Pancreas (tissue), 10 donors: ENCODE results near the gene CFAP298. TPM values are rescaled to one million over a fixed set of nuclear protein-coding genes. Genes with fewer than 3 reads are reported as not detected.
"Not testable (repeated sequence)": the region's sequence is repeated elsewhere in the genome, so short reads cannot be mapped to it uniquely, and the experiment has no call there.

Experiments used
- ATAC-seq, 4 donors: fragments of 200-7000 bp; cut with Tn5 transposase; one replicate each; pipeline versions ENCODE4 v1.8.0 to v1.9.1; 2020; ENCODE audit warnings: mild to moderate bottlenecking in 4 of 4, moderate library complexity in 4 of 4
- DNase-seq, 6 donors: peaks; one replicate each; pipeline ENCODE4 v3.0.0-alpha.2; 2020
- FAIRE-seq: peaks from 2 replicates; lab custom pipeline; 2012; peaks lifted over from hg19 to GRCh38; lab: Jason Lieb, UNC
- H3K27ac ChIP-seq, 4 donors: fragments of 200-600 bp; sonication (generic); 1 replicate in 3 of 4; 2 replicates in 1 of 4; pipeline versions ENCODE4 v1.5.0 to v1.8.0; 2020
- H3K27me3 ChIP-seq, 4 donors: fragments of 200-600 bp; one replicate each; pipeline ENCODE4 v1.8.0; 2021
- H3K36me3 ChIP-seq, 3 donors: fragments of 200-600 bp; sonication (generic) in 1 of 3; one replicate each; pipeline versions ENCODE4 v1.5.0 to v1.8.0; 2020 to 2021
- H3K4me1 ChIP-seq, 3 donors: fragments of 200-600 bp; one replicate each; pipeline ENCODE4 v1.8.0; 2021
- H3K4me3 ChIP-seq, 4 donors: fragments of 200-600 bp; sonication (generic) in 2 of 4; one replicate each; pipeline versions ENCODE4 v1.5.0 to v1.8.0; 2020 to 2021
- H3K9me3 ChIP-seq, 4 donors: fragments of 200-600 bp; one replicate each; pipeline ENCODE4 v1.8.0; 2021
- WGBS, 2 donors: extraction: QIAGEN DNeasy Blood & Tissue Kit; methylation state at CpG; one replicate each; pipeline ENCODE4 v1.1.7; 2013; 5-methylcytosine and 5-hydroxymethylcytosine counted together
- intact Hi-C, 3 donors: fragments of 100-400 bp; cut with DNase I; formaldehyde crosslinking; loops; one replicate each; pipeline versions ENCODE4 v1.11.1 to v1.14.2; 2022
- polyA plus RNA-seq, 2 donors: library from polyadenylated mRNA; stranded (reverse); fragments of 200-250 nt; gene quantifications; one replicate each; pipeline ENCODE4 v1.2.3, GENCODE V29; 2013
- total RNA-seq, 6 donors: library from RNA; stranded (reverse); fragmentation: NEBNext Ultra II Directional in 4 of 6; extraction: Animal tissue kit (Norgen Biotek cat#: 25700) in 4 of 6; gene quantifications; one replicate each; pipeline versions ENCODE4 v1.2.1 to v1.2.4, GENCODE V29; 2021 to 2023
- TF ChIP-seq, protein P1 (sequence below), 4 donors: fragments of 200-600 bp; sonication (generic) in 3 of 4; IDR thresholded peaks; one replicate each; pipeline versions ENCODE4 v1.5.0 to v1.8.0; 2021; ENCODE audit warnings: antibody characterized with exemption in 4 of 4
- donor health status: healthy with polysubstance abuse.
- donor health status: DM: no; HTN: no; CAD: no; lungs with moderate emphysema.
- donor health status: DM: no; HTN: no; CAD: no.
- donor health status: control.
- donor health status: control.
- donor health status: Bipolar disorder and iron deficiency.
- donor health status: DM: yes; HTN: yes; CAD: no.
- donor health status: DM: no; HTN: no; CAD: no.
- donor health status: DM: no; HTN: no; CAD: no.
- donor health status: DM: yes; HTN: yes; CAD: no.

CFAP298 gene
- total and polyA plus RNA-seq, 8 donors = 11.8 to 36.2 (median 21.1) TPM

DNA sequence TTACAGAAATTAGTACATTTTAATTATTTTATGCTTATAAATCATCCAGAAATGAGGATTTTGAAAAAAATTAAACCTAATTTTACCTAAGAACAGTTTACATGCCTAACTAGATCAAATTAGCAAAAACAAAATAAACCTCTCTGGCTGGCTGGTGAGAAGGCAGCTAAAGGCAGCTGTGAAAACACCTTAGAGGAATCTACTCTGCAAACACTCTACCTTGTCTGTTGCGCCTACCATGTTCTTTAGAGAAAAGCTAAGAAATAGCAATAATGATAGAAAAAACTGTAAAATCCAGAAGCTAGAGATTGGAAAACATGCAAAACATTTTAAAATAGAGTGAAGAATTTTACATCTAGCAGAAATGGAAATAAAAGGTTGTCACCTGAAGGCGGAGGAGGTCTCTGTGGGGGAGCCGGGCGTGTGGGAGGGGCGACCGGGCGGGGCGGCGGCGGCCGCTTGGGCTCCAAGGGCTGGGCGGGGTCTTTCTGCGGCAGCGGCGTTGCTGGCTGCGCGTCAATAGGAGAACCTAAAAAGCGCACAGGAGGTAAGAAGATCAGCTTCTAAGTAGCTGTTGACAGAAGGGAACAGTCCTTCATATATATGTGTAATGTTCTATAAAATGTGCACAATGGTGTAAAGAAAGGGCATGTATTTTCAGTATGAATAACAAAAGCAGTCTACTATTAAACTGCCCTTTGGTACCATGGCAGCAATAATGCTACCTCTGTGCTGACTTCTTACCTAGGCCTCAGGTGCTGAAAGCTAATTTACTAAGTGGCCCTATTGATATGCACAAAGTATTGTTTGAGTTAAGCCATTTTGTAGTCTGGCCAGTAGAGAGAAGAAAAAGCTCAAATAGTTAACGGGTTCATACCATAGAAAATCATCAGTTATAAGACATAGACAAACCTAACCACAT is 33.3 kb upstream of the CFAP298 start:
- no peak overlapping the region for H3K4me3 ChIP-seq
- no peak overlapping the region for H3K27ac ChIP-seq
- WGBS, 2 donors = 87 to 90% methylated on average over 19 of the region's 19 CpGs
- H3K27me3 ChIP-seq = no peaks in the 10 kb centered on the region
- no peaks in the 10 kb centered on the region for H3K9me3 ChIP-seq
- no peak for ATAC-seq
- DNase-seq = no peak
- no peak for FAIRE-seq
- intact Hi-C loops = no loop called here
- peaks cover 0 to 17% (median 9%) of the 10 kb centered on the region in 3 donors for H3K36me3 ChIP-seq
- TF ChIP-seq, protein P1, sequence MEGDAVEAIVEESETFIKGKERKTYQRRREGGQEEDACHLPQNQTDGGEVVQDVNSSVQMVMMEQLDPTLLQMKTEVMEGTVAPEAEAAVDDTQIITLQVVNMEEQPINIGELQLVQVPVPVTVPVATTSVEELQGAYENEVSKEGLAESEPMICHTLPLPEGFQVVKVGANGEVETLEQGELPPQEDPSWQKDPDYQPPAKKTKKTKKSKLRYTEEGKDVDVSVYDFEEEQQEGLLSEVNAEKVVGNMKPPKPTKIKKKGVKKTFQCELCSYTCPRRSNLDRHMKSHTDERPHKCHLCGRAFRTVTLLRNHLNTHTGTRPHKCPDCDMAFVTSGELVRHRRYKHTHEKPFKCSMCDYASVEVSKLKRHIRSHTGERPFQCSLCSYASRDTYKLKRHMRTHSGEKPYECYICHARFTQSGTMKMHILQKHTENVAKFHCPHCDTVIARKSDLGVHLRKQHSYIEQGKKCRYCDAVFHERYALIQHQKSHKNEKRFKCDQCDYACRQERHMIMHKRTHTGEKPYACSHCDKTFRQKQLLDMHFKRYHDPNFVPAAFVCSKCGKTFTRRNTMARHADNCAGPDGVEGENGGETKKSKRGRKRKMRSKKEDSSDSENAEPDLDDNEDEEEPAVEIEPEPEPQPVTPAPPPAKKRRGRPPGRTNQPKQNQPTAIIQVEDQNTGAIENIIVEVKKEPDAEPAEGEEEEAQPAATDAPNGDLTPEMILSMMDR (IDR thresholded peaks at IDR 0.05) = no peak
- H3K4me1 ChIP-seq = no peaks in the 10 kb centered on the region

DNA sequence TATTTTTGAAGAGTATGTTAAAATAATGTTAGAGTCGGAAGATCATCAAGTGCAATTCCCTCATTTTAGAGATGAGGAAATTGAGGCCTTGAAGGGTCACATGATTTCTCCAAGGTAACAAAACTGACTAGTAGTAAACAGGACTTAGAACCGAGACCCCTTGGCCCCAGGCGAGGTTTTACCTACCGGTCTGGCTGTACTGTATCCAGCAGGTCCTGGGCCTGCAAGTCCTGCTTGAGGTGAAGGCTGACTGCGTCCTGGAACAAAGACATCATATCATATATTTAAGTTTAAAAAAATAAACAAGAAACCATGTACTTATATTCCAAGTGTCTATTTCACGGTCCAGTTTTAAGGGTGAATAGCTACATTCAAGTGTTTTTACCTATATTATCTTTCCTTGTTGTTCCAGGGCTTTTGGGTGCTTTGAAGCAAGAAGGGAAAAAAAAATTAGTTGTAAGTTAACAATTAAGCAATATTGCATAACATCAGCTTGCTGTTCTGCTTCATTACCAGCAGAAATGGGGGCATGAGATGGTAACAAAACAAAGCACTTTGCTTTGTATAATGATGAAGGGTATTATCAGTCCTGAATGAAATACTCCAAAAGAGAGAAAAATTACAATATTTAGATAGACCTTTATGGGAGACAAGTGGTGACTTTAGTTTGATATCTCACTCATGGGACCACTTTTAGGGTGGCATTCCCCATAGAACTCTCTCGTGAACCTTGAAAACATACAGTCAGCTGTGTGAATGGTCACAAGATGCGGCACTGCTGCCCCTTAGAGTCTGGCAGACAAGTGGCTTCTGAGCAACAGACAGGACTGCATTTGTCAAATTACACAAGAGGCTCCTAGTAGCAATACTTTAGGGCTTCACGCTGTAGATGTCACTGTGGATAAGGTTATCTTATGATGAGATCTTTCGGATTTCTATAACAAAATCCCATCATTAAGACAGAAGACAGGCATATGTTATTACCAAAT is 29.8 kb upstream of the CFAP298 start:
- peaks cover 2 to 43% (median 9%) of the 10 kb centered on the region in 3 donors for H3K36me3 ChIP-seq
- WGBS, 2 donors = 69 to 73% methylated on average over 10 of the region's 10 CpGs
- TF ChIP-seq, protein P1 (IDR thresholded peaks at IDR 0.05) = no peak
- no peaks in the 10 kb centered on the region for H3K4me1 ChIP-seq
- intact Hi-C loops = no loop called here
- H3K27me3 ChIP-seq = no peaks in the 10 kb centered on the region
- no peak overlapping the region for H3K4me3 ChIP-seq
- FAIRE-seq = no peak
- peak in 2 of 4 donors; percentile 30 to 55 for ATAC-seq
- no peaks in the 10 kb centered on the region for H3K9me3 ChIP-seq
- no peak for DNase-seq
- H3K27ac ChIP-seq = no peak overlapping the region

DNA sequence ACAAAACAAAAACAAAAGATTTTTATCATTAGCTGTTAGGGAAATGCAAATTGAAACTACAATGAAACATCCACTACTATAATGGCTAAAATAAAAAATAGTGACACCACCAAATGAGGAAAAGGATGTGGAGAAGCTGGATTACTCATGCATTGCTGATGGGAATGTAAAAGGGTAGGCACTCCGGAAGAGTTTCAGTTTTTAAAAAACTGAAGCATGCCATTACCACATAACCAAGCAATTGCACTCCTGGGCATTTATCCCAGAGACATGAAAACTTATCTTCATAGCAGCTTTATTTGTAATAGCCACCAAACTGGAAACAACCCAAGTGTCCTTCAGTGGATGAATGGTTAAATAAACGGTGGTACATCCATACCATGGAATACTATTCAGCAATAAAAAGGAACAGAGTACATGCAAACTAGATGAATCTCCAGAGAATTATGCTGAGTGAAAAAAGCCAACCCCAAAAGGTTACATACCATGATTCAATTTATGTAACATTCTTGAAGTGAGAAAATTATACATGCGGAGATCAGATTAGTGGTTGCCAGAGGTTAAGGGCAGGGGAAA is 14.5 kb upstream of the CFAP298 start:
- peaks cover 0 to 4% (median 0%) of the 10 kb centered on the region in 4 donors for H3K27me3 ChIP-seq
- ATAC-seq = no peak
- FAIRE-seq = no peak
- H3K9me3 ChIP-seq = no peaks in the 10 kb centered on the region
- no peaks in the 10 kb centered on the region for H3K4me1 ChIP-seq
- no peak for DNase-seq
- no peak overlapping the region for H3K4me3 ChIP-seq
- H3K27ac ChIP-seq = no peak overlapping the region
- TF ChIP-seq, protein P1 (IDR thresholded peaks at IDR 0.05) = no peak
- peaks cover 0 to 11% (median 3%) of the 10 kb centered on the region in 3 donors for H3K36me3 ChIP-seq
- intact Hi-C loops = no loop called here
- 95 to 98% methylated on average over 3 of the region's 3 CpGs for WGBS, 2 donors

DNA sequence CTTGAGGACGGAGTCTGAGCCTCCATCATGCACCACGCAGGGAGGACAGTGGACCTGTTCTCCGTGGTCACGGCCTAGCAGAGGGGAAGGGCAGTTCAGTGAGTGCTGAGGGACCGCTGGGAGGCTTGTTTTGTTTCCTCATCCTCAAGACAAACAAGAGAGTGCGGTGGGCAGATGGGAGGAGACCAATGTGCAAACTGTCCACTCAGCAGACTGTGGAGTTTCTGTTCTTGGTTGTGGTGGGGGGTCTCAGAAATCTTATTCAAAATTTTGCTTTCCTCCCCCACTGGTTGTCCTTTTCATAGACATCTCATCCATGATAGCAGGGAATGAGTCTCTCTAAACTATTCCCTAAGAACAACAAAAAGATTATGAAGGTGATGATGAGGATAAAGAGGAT is 6.0 kb upstream of the CFAP298 start:
- H3K9me3 ChIP-seq, ATAC-seq, H3K27me3 ChIP-seq, DNase-seq, FAIRE-seq, intact Hi-C loops, H3K36me3 ChIP-seq, H3K27ac ChIP-seq, H3K4me1 ChIP-seq, H3K4me3 ChIP-seq: not testable (repeated sequence)
- WGBS, 2 donors = 57 to 59% methylated on average over 6 of the region's 6 CpGs
